ENCODE results near the gene CXADR. TPM values are rescaled to one million over a fixed set of nuclear protein-coding genes. Genes with fewer than 3 reads are reported as not detected.

CXADR gene
- 370 TPM for total RNA-seq

GRCh38 chr21:17512253-17513213 is at the start of gene CXADR:
Gene CXADR, plus strand, starts transcription at chr21:17513043. Its CDS starts 87 bp downstream, at chr21:17513130.

GRCh38 chr21:17612565-17613241 is 99.9 kb downstream of the CXADR start, which contains the start of gene BTG3:
Gene BTG3, minus strand, starts transcription at chr21:17612901. Its CDS starts 3,757 bp downstream, at chr21:17609144.

Small RNA genes lying within 50 kb of the gene (small RNA-seq; reads per million reads assigned to genes)
- gene RF00019: not detected
- not detected for gene RN7SL163P
- not detected for gene RPL39P40

Other genes starting within 250 kb of the CXADR start
- gene BTG3, start 99.9 kb downstream of the CXADR start, total RNA-seq: 27.0 TPM